K562 (cell line): ENCODE data around the gene NRN1L. TPM values are rescaled to one million over a fixed set of nuclear protein-coding genes. Genes with fewer than 3 reads are reported as not detected.

Source experiments
- CHD2 ChIP-seq: IDR thresholded peaks from 2 replicates; pipeline ENCODE4 v1.6.1; 2011; ENCODE audit warnings: low read depth, low read length
- ETS1 ChIP-seq: conservative IDR thresholded peaks from 2 replicates; pipeline ENCODE4 v1.6.1; 2011; ENCODE audit warnings: low read depth, mild to moderate bottlenecking, low read length; ENCODE audit not compliant: control insufficient read depth
- FOS ChIP-seq: IDR thresholded peaks from 3 replicates; pipeline ENCODE4 v1.6.1; 2011; ENCODE audit not compliant: insufficient read length; ENCODE audit errors: extremely low read depth
- GATA2 ChIP-seq: sonication (generic); formaldehyde crosslinking; IDR thresholded peaks from 2 replicates; pipeline ENCODE4 v1.4.0; 2020; ENCODE audit warnings: mild to moderate bottlenecking, missing genetic modification reagents
- GTF2F1 ChIP-seq: IDR thresholded peaks from 2 replicates; pipeline ENCODE4 v1.6.1; 2011; ENCODE audit warnings: low read depth, low read length, improper control_type of control experiment
- HDAC2 ChIP-seq: fragments of 450-650 bp; IDR thresholded peaks from 2 replicates; pipeline ENCODE4 v1.6.1; 2016; ENCODE audit warnings: mild to moderate bottlenecking
- HNRNPUL1 ChIP-seq: fragments of 200-400 bp; formaldehyde crosslinking; IDR thresholded peaks from 2 replicates; pipeline ENCODE4 v1.6.1; 2017; ENCODE audit warnings: low read length
- MTA3 ChIP-seq: fragments of 450-650 bp; formaldehyde crosslinking; IDR thresholded peaks from 2 replicates; pipeline ENCODE4 v1.6.1; 2017; ENCODE audit warnings: mild to moderate bottlenecking, borderline replicate concordance
- POLR2A ChIP-seq: fragments of 450-650 bp; conservative IDR thresholded peaks from 2 replicates; pipeline ENCODE4 v1.6.1; 2016
- PTRF ChIP-seq: fragments of 450-650 bp; IDR thresholded peaks from 2 replicates; pipeline ENCODE4 v1.6.1; 2016; ENCODE audit warnings: mild to moderate bottlenecking, missing genetic modification characterization, missing compliant biosample characterization
- RNF219 ChIP-seq: fragments of 250-450 bp; sonication (Bioruptor Pico); IDR thresholded peaks from 2 replicates; pipeline ENCODE4 v1.5.0; 2022; ENCODE audit warnings: mild to moderate bottlenecking
- SNAPC5 ChIP-seq: fragments of 250-450 bp; sonication (Bioruptor Pico); IDR thresholded peaks from 2 replicates; pipeline ENCODE4 v1.8.0; 2021; ENCODE audit warnings: moderate library complexity, mild to moderate bottlenecking, inconsistent platforms
- TCF15 ChIP-seq: fragments of 250-450 bp; sonication (Bioruptor Pico); IDR thresholded peaks from 2 replicates; pipeline ENCODE4 v1.8.0; 2022; ENCODE audit warnings: moderate library complexity, mild to moderate bottlenecking, inconsistent platforms
- TEAD2 ChIP-seq: fragments of 450-650 bp; IDR thresholded peaks from 2 replicates; pipeline ENCODE4 v1.6.1; 2016; ENCODE audit warnings: missing genetic modification characterization, control low read depth, missing compliant biosample characterization
- TSC22D4 ChIP-seq: fragments of 450-650 bp; IDR thresholded peaks from 2 replicates; pipeline ENCODE4 v1.6.1; 2016; ENCODE audit warnings: missing genetic modification characterization, missing biosample characterization, control low read depth
- ZBTB9 ChIP-seq: fragments of 450-650 bp; formaldehyde crosslinking; IDR thresholded peaks from 2 replicates; pipeline ENCODE4 v1.4.0; 2020; ENCODE audit warnings: mild to moderate bottlenecking, moderate library complexity
- ZNF707 ChIP-seq: fragments of 250-450 bp; sonication (Bioruptor Pico); conservative IDR thresholded peaks from 2 replicates; pipeline ENCODE4 v1.8.0; 2022; ENCODE audit warnings: inconsistent platforms, mild to moderate bottlenecking, moderate library complexity
- ZNF740 ChIP-seq, 3 experiments: fragments of 200-800 bp in 1 of 3; sonication (Bioruptor generic) in 1 of 3; sonication (generic) in 1 of 3; formaldehyde crosslinking in 1 of 3; IDR thresholded peaks; 2 replicates each; pipeline versions ENCODE4 v1.6.1 to v1.8.0; 2016 to 2022; ENCODE audit warnings: mild to moderate bottlenecking in 2 of 3, missing compliant biosample characterization in 2 of 3, missing genetic modification characterization in 2 of 3, missing genetic modification reagents in 1 of 3
- polyA plus RNA-seq, 8 experiments: library from polyadenylated mRNA; depleted of rRNA in 4 of 8; stranded (reverse) in 5 of 8; unstranded in 3 of 8; fragments of >200 nt; fragmentation: Nextera tagmentation in 2 of 8; fragmentation: Illumina TruSeq in 1 of 8; extraction: Ambion mirVana in 2 of 8; extraction: Trizol in 1 of 8; gene quantifications; 2 replicates each; pipeline versions ENCODE4 v1.2.1 to v1.2.3, GENCODE V29; 2011 to 2014; ENCODE audit warnings: inconsistent platforms in 1 of 8, missing spikeins in 1 of 8
- total RNA-seq, 7 experiments: library from RNA; depleted of rRNA in 6 of 7; stranded (reverse); fragments of >200 nt in 6 of 7; fragmentation: Illumina TruSeq in 2 of 7; extraction: Trizol in 2 of 7; gene quantifications; 2 replicates each; pipeline versions ENCODE4 v1.2.1 to v1.2.3, GENCODE V29; 2011 to 2021; ENCODE audit warnings: low replicate concordance in 1 of 7

NRN1L gene
- total and polyA plus RNA-seq, 9 of the 15 experiments (the other 6 are each of a cell fraction or from before 2014, with no cell fraction given), result 0.22 to 0.86 (median 0.61) TPM; not detected in 5

GRCh38 chr16:67841198-67841815 is 43.4 kb upstream of the NRN1L start (continued):
- TF ChIP-seq TEAD2 (tag), result no peak
- TF ChIP-seq ETS1, result no peak
- TF ChIP-seq ZNF740 (CRISPR knock-in tag; IDR thresholded peaks at IDR 0.05), result 0 out of 2 replicates have a peak, but pooled peaks have one; percentile 21
- no peak for TF ChIP-seq ZNF740 (tag; IDR thresholded peaks at IDR 0.05)
- TF ChIP-seq HNRNPUL1, result no peak
- no peak for TF ChIP-seq RNF219 (CRISPR knock-in tag)
- no peak for TF ChIP-seq MTA3
- no peak for TF ChIP-seq PTRF (tag)
- no peak for TF ChIP-seq SNAPC5 (CRISPR knock-in tag)
- TF ChIP-seq ZBTB9 (CRISPR knock-in tag), result no peak
- no peak for TF ChIP-seq POLR2A
- TF ChIP-seq GTF2F1, result no peak
- TF ChIP-seq HDAC2, result no peak
- no peak for TF ChIP-seq FOS
- no peak for TF ChIP-seq CHD2
- no peak for TF ChIP-seq ZNF707 (CRISPR knock-in tag)
- TF ChIP-seq GATA2 (CRISPR knock-in tag), result no peak
- TF ChIP-seq TCF15 (CRISPR knock-in tag), result no peak
- no peak for TF ChIP-seq TSC22D4 (tag)
